ENCODE results near the gene GSC2. TPM values are rescaled to one million over a fixed set of nuclear protein-coding genes. Genes with fewer than 3 reads are reported as not detected.

The GSC2 gene
- total RNA-seq, 3 donors from 2014 or later: not detected

GRCh38 chr22:19139974-19140373 is 10.1 kb downstream of the GSC2 start:
- no peak for DNase-seq (ENCODE audit: low spot score in 2 of 2)
- Histone ChIP-seq H3K27ac (no peak overlapping the region), H3K4me3 (no peak overlapping the region), H3K27me3 (no peaks in the 10 kb centered on the region), H3K36me3 (peaks cover under 1% of the 10 kb centered on the region), H3K9me3 (no peaks in the 10 kb centered on the region), H3K4me1 (peaks cover 0 to 3% of the 10 kb centered on the region in 2 donors)
- intact Hi-C loops (cut with DNase I; ENCODE audit: low total_unique reads): no loop called here
- TF ChIP-seq POLR2A (IDR thresholded peaks at IDR 0.05): no peak
- no peak for TF ChIP-seq POLR2AphosphoS5 (IDR thresholded peaks at IDR 0.05)
- TF ChIP-seq, protein P1, sequence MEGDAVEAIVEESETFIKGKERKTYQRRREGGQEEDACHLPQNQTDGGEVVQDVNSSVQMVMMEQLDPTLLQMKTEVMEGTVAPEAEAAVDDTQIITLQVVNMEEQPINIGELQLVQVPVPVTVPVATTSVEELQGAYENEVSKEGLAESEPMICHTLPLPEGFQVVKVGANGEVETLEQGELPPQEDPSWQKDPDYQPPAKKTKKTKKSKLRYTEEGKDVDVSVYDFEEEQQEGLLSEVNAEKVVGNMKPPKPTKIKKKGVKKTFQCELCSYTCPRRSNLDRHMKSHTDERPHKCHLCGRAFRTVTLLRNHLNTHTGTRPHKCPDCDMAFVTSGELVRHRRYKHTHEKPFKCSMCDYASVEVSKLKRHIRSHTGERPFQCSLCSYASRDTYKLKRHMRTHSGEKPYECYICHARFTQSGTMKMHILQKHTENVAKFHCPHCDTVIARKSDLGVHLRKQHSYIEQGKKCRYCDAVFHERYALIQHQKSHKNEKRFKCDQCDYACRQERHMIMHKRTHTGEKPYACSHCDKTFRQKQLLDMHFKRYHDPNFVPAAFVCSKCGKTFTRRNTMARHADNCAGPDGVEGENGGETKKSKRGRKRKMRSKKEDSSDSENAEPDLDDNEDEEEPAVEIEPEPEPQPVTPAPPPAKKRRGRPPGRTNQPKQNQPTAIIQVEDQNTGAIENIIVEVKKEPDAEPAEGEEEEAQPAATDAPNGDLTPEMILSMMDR (IDR thresholded peaks at IDR 0.05): no peak

GRCh38 chr22:19139001-19139356 is 11.1 kb downstream of the GSC2 start:
- no peak overlapping the region for H3K4me3 ChIP-seq
- H3K27me3 ChIP-seq: no peaks in the 10 kb centered on the region
- H3K27ac ChIP-seq: no peak overlapping the region
- H3K36me3 ChIP-seq: peaks cover 8% of the 10 kb centered on the region
- H3K4me1 ChIP-seq: peaks cover 0 to 3% of the 10 kb centered on the region in 2 donors
- intact Hi-C loops (cut with DNase I; ENCODE audit: low total_unique reads): no loop called here
- DNase-seq (ENCODE audit: low spot score in 2 of 2): no peak
- no peaks in the 10 kb centered on the region for H3K9me3 ChIP-seq
- no peak for TF ChIP-seq POLR2AphosphoS5 (IDR thresholded peaks at IDR 0.05)
- TF ChIP-seq, protein P1 (IDR thresholded peaks at IDR 0.05): no peak
- TF ChIP-seq POLR2A (IDR thresholded peaks at IDR 0.05): no peak

- intact Hi-C loops (cut with DNase I; ENCODE audit: low total_unique reads): no loop called here
- H3K36me3 ChIP-seq: peaks cover 13% of the 10 kb centered on the region
Observed at GRCh38 chr22:19138217-19139000, 11.7 kb downstream of the GSC2 start.

DNA sequence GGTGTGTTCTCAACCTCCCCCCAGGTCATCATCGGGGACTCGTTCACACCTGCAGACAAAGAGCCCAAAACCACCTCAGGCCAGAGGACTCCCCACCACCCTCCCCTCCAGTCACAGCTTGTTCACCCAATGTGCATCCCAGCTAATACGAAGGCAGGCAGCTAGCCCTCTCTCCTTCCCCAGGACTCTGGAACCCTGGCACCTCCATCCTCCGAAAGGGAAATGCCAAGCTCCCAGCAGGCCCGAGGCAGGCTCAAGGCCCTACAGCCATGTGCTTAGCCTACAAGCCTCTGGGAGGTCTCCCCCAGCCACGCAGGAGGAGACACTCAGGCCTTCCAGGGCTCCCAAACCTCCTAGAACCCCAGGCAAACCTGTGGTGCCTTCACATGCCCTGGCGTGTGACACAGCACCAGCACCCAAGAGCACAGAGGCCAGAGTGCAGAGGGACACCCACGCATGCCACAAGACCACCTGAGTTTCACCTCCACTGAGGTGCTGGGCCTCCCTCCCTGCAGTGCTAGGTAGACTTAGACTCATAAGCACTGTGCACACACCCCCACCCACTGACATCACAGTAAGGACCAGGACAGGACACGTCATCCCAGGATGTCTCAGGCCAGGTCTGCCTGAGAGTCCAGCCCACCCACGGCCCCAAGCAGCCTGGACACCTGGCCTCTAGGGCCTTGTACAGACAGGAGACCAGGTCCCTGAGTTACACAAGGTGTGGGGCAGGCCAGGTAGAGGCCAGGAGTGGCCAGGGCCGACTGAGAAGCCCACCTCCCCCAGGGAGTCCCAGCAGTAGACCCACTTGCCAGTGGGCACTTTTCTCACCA is 12.5 kb downstream of the GSC2 start:
- TF ChIP-seq POLR2A (IDR thresholded peaks at IDR 0.05) (no peak), POLR2AphosphoS5 (IDR thresholded peaks at IDR 0.05) (no peak)
- TF ChIP-seq, protein P1 (IDR thresholded peaks at IDR 0.05): no peak
- intact Hi-C loops (cut with DNase I; ENCODE audit: low total_unique reads): no loop called here
- H3K4me3 ChIP-seq: no peak overlapping the region
- peaks cover 13% of the 10 kb centered on the region for H3K36me3 ChIP-seq
- H3K9me3 ChIP-seq: no peaks in the 10 kb centered on the region
- H3K4me1 ChIP-seq: no peaks in the 10 kb centered on the region
- no peaks in the 10 kb centered on the region for H3K27me3 ChIP-seq
- no peak overlapping the region for H3K27ac ChIP-seq
- DNase-seq (ENCODE audit: low spot score in 2 of 2): no peak

More at GRCh38 chr22:19138217-19139000, 11.7 kb downstream of the GSC2 start:
- Histone ChIP-seq H3K27me3 (no peaks in the 10 kb centered on the region), H3K27ac (no peak overlapping the region), H3K4me1 (no peaks in the 10 kb centered on the region), H3K4me3 (no peak overlapping the region), H3K9me3 (no peaks in the 10 kb centered on the region)
- DNase-seq (ENCODE audit: low spot score in 2 of 2): no peak
- TF ChIP-seq POLR2A (IDR thresholded peaks at IDR 0.05) (no peak), POLR2AphosphoS5 (IDR thresholded peaks at IDR 0.05) (no peak)
- TF ChIP-seq, protein P1 (IDR thresholded peaks at IDR 0.05): no peak

DNA sequence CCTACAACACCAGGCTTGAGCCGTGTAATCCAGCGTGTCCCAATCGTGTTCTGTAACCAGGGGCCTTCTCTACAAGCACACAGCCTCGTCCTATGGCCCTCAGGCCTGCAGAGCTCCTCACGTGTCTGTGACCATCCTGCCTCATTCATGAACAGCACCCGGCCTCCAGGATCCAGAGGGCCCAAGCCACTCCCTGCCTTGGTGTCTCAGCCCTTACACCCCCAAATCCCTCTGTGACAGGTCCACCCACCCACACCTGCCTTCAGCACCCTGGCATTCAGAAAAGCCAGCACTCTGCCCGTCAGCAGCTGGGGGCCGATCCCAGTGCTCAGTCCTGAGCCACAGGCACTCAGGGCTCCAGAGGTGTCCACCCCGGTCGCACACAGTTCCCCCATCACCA is 13.2 kb downstream of the GSC2 start:
- intact Hi-C loops (cut with DNase I; ENCODE audit: low total_unique reads): no loop called here
- Histone ChIP-seq H3K4me3 (no peak overlapping the region), H3K36me3 (peaks cover 13% of the 10 kb centered on the region), H3K4me1 (no peaks in the 10 kb centered on the region), H3K9me3 (no peaks in the 10 kb centered on the region), H3K27ac (no peak overlapping the region), H3K27me3 (no peaks in the 10 kb centered on the region)
- TF ChIP-seq, protein P1 (IDR thresholded peaks at IDR 0.05): no peak
- TF ChIP-seq POLR2A (IDR thresholded peaks at IDR 0.05): no peak
- no peak for TF ChIP-seq POLR2AphosphoS5 (IDR thresholded peaks at IDR 0.05)
- no peak for DNase-seq (ENCODE audit: low spot score in 2 of 2)
